NCI-H526 (cell line): ENCODE results near the gene HLA-DRA.
"Not testable (repeated sequence)": the region's sequence is repeated elsewhere in the genome, so short reads cannot be mapped to it uniquely, and the experiment has no call there.

Experiments
- DNase-seq, 2 experiments: peaks; one replicate each; lab custom pipeline; 2025; lab: John Stamatoyannopoulos, UW

The HLA-DRA gene

GRCh38 chr6:32431142-32431541 lies 8.5 kb upstream of the HLA-DRA start:
- DNase-seq = no peak

- peak in 1 of 2 experiments; percentile 16 for DNase-seq
These were observed 7.6 kb upstream of the HLA-DRA start for GRCh38 chr6:32432050-32432450.

GRCh38 chr6:32433950-32434349 lies 5.7 kb upstream of the HLA-DRA start:
- DNase-seq = not testable (repeated sequence)

- DNase-seq = no peak
These were observed 3.5 kb upstream of the HLA-DRA start for GRCh38 chr6:32436186-32436585.

GRCh38 chr6:32436995-32437836 lies 2.5 kb upstream of the HLA-DRA start:
- no peak for DNase-seq

- no peak for DNase-seq
These were observed 548 bp upstream of the HLA-DRA start for GRCh38 chr6:32439139-32439538.

GRCh38 chr6:32442243-32442667 lies 2.6 kb downstream of the HLA-DRA start:
- DNase-seq = no peak

GRCh38 chr6:32442977-32443552 lies 3.4 kb downstream of the HLA-DRA start:
- no peak for DNase-seq

- no peak for DNase-seq
These were observed 4.7 kb downstream of the HLA-DRA start for GRCh38 chr6:32444433-32444832.

GRCh38 chr6:32445321-32445854 lies 5.7 kb downstream of the HLA-DRA start:
- no peak for DNase-seq

GRCh38 chr6:32447932-32448331 lies 8.2 kb downstream of the HLA-DRA start:
- no peak for DNase-seq

- DNase-seq = no peak
These were observed 9.5 kb downstream of the HLA-DRA start for GRCh38 chr6:32449088-32449736.

GRCh38 chr6:32457054-32457453 lies 17.4 kb downstream of the HLA-DRA start:
- no peak for DNase-seq

GRCh38 chr6:32459781-32460424 lies 20.2 kb downstream of the HLA-DRA start:
- no peak for DNase-seq

GRCh38 chr6:32460528-32460927 lies 20.8 kb downstream of the HLA-DRA start:
- DNase-seq = no peak

- DNase-seq = no peak
These were observed 21.8 kb downstream of the HLA-DRA start for GRCh38 chr6:32461493-32461892.

GRCh38 chr6:32462609-32463008 lies 22.9 kb downstream of the HLA-DRA start:
- no peak for DNase-seq

GRCh38 chr6:32467743-32468503 lies 28.2 kb downstream of the HLA-DRA start:
- DNase-seq = not testable (repeated sequence)

- DNase-seq = no peak
These were observed 33.2 kb downstream of the HLA-DRA start for GRCh38 chr6:32472781-32473375.

GRCh38 chr6:32473376-32474348 lies 34.0 kb downstream of the HLA-DRA start:
- peak in 1 of 2 experiments; percentile 7 for DNase-seq
